ENCODE measurements around the gene BMP2K.

BMP2K gene

GRCh38 chr4:78776079-78776728, at the start of gene BMP2K:
Gene BMP2K (plus strand): TSS chr4:78776350. CDS start chr4:78776544, 194 bp downstream.
- peak; percentile 34 to 68 for DNase-seq

GRCh38 chr4:78726546-78726945, 49.6 kb upstream of the BMP2K start:
- no peak for DNase-seq

- DNase-seq = no peak
Observed at GRCh38 chr4:78732332-78733104, 43.6 kb upstream of the BMP2K start.

- DNase-seq = no peak
Observed at GRCh38 chr4:78734441-78735162, 41.5 kb upstream of the BMP2K start.

GRCh38 chr4:78735697-78736096, 40.5 kb upstream of the BMP2K start:
- DNase-seq = no peak

- DNase-seq = no peak
Observed at GRCh38 chr4:78737035-78737434, 39.1 kb upstream of the BMP2K start.

- DNase-seq = no peak
Observed at GRCh38 chr4:78737973-78738372, 38.2 kb upstream of the BMP2K start.

GRCh38 chr4:78742300-78742699, 33.9 kb upstream of the BMP2K start:
- DNase-seq = no peak

GRCh38 chr4:78747475-78747922, 28.7 kb upstream of the BMP2K start:
- no peak for DNase-seq

GRCh38 chr4:78748381-78748780, 27.8 kb upstream of the BMP2K start:
- no peak for DNase-seq

- DNase-seq = no peak
Observed at GRCh38 chr4:78749258-78749971, 26.7 kb upstream of the BMP2K start.

- no peak for DNase-seq
Observed at GRCh38 chr4:78749972-78750727, 26.0 kb upstream of the BMP2K start.

- DNase-seq = no peak
Observed at GRCh38 chr4:78753091-78753490, 23.1 kb upstream of the BMP2K start.

GRCh38 chr4:78754872-78755271, 21.3 kb upstream of the BMP2K start:
- DNase-seq = no peak

- DNase-seq = no peak
Observed at GRCh38 chr4:78756137-78756536, 20.0 kb upstream of the BMP2K start.

- no peak for DNase-seq
Observed at GRCh38 chr4:78756776-78757175, 19.4 kb upstream of the BMP2K start.

GRCh38 chr4:78757574-78757973, 18.6 kb upstream of the BMP2K start:
- no peak for DNase-seq

GRCh38 chr4:78758085-78758484, 18.1 kb upstream of the BMP2K start:
- no peak for DNase-seq

- no peak for DNase-seq
Observed at GRCh38 chr4:78762529-78762928, 13.6 kb upstream of the BMP2K start.

GRCh38 chr4:78763251-78763650, 12.9 kb upstream of the BMP2K start:
- no peak for DNase-seq

GRCh38 chr4:78763763-78764387, 12.3 kb upstream of the BMP2K start:
- no peak for DNase-seq

- no peak for DNase-seq
Observed at GRCh38 chr4:78764498-78764961, 11.6 kb upstream of the BMP2K start.
